ENCODE measurements around the gene CTAG2.
"Not testable (repeated sequence)": the region's sequence is repeated elsewhere in the genome, so short reads cannot be mapped to it uniquely, and the experiment has no call there.

CTAG2 gene

GRCh38 chrX:154653413-154653812, at the start of gene CTAG2:
CTAG2 (minus strand) TSS chrX:154653579; CDS start chrX:154653515, 64 bp downstream.
- not testable (repeated sequence) for DNase-seq

GRCh38 chrX:154698630-154699248, 45.4 kb upstream of the CTAG2 start:
- DNase-seq, result no peak

GRCh38 chrX:154696676-154697045, 43.3 kb upstream of the CTAG2 start:
- no peak for DNase-seq

- no peak for DNase-seq
Observed at GRCh38 chrX:154695911-154696675, 42.7 kb upstream of the CTAG2 start.

- DNase-seq, result no peak
Observed at GRCh38 chrX:154693394-154693793, 40.0 kb upstream of the CTAG2 start.

DNA sequence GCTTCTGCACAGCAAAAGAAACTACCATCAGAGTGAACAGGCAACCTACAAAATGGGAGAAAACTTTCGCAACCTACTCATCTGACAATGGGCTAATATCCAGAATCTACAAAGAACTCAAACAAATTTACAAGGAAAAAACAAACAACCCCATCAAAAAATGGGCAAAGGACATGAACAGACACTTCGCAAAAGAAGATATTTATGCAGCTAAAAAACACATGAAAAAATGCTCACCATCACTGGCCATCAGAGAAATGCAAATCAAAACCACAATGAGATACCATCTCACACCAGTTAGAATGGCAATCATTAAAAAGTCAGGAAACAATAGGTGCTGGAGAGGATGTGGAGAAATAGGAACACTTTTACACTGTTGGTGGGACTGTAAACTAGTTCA, 37.1 kb upstream of the CTAG2 start:
- not testable (repeated sequence) for DNase-seq

DNA sequence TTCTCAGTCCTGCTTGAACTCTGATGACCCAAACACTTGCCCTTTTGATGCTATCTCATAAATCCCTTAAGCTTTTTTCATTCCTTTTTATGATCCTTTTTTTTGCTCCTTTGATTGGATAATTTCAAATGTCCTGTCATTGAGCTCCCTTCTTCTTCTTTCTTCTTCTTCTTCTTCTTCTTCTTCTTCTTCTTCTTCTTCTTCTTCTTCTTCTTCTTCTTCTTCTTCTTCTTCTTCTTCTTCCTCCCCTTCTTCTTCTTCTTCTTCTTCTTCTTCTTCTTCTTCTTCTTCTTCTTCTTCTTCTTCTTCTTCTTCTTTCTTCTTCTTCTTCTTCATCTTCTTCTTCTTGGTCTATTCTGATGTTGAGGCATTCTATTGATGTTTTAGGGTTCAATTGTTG, 18.7 kb upstream of the CTAG2 start:
- DNase-seq, result not testable (repeated sequence)

DNA sequence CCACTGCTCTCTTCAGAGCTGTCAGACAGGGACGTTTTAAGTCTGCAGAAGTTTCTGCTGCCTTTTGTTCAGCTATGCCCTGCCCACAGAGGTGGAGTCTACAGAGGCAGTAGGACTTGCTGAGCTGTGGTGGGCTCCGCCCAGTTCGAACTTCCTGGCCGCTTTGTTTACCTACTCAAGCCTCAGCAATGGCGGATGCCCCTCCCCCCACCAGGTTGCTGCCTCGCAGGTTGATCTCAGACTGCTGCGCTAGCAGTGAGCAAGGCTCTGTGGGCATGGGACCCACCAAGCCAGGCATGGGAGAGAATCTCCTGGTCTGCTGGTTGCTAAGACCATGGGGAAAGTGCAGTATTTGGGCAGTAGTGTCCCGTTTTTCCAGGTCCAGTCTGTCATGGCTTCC, 17.5 kb upstream of the CTAG2 start:
- not testable (repeated sequence) for DNase-seq

DNA sequence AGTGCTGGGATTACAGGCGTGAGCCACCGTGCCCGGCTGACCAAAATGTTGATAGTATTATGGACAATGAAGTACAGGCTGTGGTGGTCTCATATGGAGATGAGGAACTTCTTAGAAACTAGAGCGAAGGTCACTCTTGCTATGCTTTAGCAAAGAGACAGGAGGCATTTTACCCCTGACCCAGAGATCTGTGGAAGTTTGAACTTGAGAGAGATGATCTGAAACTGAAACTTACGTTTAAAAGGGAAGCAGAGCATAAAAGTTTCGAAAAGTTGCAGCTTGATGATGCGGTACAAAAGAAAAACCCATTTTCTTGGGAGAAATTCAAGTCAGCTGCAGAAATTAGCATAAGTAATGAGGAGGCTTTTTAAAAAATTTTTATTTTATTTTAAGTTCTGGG, 8.5 kb upstream of the CTAG2 start:
- DNase-seq, result no peak

DNA sequence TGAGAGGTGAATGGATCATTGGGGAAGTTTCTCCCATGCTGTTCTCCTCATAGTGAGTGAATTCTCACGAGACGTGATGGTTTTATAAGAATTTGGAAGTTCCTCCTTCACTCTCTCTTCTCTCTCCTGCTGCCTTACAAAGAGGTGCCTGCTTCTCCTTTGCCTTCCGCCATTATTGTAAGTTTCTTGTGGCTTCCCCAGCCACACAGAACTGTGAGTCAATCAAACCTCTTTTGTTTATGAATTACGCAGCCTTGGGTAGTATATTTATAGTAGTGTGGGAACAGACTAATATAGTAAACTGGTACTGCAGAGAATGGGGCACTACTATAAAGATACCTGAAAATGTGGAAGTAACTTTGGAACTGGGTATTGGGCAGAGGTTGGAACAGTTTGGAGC, 7.8 kb upstream of the CTAG2 start:
- no peak for DNase-seq

DNA sequence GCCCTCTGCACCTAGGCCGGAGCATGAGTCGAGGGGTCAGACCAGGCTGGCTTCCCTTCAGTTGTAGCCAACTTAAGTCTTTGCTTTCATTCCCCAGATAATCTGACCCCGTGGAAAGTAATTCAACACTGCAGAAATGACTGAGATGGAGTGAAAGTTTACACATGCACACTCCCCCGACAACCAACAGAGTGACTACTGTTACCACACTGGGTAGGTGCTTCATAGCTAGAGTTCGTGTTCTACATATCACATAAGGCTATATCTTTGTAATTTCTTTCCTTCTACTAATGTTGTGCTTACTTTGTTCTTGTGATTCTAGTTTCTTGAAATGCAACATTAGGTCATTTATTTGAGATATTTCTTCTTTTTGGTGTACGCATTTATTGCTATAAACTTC, 7.2 kb upstream of the CTAG2 start:
- no peak for DNase-seq

DNA sequence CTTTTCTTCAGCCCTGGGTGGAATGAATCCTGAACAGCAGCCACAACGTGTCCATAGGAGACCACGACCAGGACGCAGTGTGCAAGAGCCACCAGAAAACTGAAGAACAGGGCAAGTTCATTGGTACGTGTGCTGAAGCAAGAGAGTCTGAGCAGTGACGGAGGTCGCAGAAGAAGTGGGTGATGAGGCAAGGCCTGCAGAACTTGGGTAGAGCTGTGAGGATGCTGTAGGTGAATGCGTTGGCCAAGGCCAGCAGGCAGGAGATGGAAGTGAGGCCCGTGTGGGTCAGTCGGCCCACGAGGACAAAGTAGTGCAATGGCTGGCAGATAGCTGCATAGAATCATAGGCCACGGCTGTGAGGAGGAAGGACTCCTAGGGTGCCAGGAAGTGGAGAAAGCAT, 5.6 kb upstream of the CTAG2 start:
- DNase-seq, result no peak

GRCh38 chrX:154658187-154658586, 4.8 kb upstream of the CTAG2 start:
- no peak for DNase-seq

GRCh38 chrX:154657226-154657805, 3.9 kb upstream of the CTAG2 start:
- DNase-seq, result no peak

GRCh38 chrX:154655786-154656185, 2.4 kb upstream of the CTAG2 start:
- DNase-seq, result no peak

GRCh38 chrX:154655346-154655745, 2.0 kb upstream of the CTAG2 start:
- DNase-seq, result no peak

- no peak for DNase-seq
Observed at GRCh38 chrX:154654925-154655324, 1.5 kb upstream of the CTAG2 start.

GRCh38 chrX:154654372-154654771, 993 bp upstream of the CTAG2 start:
- no peak for DNase-seq

DNA sequence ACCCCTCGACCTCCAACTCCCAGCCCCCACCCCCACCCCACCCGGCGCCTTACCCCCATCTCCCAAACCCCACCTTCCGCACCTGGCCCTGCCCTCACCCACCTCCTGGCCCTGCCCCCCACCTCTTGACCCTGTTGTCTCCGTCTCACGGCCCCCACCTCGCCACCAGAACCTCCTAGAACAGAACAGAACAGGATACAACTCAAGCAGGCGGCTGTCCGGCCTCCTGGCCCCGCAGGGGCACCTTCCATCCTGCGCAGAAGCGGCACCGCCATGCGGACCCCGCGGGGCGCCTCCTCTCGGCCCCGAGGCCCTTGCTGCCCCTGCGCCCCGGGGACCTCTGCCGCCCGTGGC, 354 bp downstream of the CTAG2 start:
- no peak for DNase-seq

DNA sequence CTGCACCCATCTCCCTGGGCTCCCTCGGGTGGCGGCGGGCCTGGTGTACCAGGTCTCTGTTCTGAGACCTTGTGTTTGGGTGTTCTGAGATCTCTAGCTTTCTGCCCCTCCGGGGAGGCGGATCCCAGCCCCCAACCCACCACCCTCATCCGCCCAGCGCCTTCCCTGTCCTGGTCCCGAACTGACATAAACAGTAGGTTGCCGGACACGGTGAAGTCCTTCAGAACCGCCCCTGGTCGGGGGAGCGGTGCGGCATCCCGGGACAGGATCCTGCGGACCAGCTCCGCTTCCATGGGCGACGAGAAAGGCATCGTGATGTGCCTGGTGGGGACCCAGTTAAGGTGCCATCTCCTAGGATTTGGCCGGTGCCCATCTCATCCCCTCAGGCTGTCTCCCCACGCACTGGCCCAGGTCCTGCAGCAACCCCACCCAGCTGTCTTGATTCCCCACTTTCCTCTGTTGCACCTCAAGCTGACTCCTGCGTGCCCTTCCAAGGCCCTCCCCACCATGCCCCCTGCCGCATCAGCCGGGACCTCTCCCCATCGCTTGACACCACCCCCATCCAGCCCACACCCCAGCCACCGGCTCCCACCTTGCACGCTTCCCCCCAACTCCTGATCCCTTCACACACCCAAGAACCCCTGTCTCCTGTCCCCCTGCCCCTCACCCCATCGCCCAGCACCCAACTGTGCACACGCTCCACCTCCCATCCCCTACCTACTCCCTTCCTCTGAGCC, 900 bp downstream of the CTAG2 start:
- no peak for DNase-seq

DNA sequence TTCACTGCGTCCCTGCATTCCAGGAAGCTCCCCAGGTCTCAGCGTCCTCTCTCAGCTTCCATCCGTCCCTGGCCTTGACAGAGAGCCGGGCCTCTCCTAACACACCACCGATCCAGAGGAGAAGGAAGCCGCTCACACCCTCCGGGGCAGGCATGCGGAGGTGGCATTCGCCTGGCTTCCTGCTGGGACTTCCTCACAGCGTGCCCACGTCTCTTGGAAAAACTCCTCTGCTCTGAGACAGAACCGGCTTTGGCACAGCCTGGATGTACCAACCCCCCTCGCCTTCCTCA, 3.2 kb downstream of the CTAG2 start:
- DNase-seq, result no peak

DNA sequence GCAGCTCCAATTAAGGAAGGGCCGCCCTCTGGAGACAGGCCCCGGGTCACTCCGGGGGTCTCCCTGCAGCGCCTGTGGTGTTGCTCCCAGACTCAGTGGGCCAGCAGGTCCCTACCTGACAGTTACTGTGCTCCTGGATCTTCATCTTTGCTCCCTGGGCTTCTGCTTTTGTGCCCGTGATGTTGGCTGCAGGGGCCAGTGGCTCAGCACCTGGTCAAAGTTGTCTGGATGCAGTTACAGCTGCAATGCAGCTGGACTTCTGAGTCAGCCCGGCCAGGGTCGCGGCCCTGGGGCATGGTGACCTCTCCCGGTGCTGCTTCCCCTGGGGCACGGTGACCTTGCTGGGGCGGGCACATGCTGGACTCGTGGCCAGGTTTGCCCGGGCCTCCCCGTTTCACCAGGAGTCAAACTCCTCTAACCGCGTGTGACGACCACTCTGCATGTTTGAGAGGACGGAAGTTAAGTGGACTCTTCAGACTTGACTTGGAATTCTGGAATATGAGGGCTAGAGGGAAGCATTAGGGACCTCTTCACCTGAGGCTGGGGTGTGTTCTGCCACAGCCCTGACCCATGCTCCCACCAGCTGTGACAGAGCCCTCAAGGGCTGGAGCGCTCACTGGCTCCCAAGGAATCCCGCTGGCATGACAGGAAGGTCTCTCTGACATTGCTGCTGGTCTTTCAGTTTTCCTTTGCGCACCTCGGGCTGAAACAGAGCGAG, 3.7 kb downstream of the CTAG2 start:
- no peak for DNase-seq

- DNase-seq, result no peak
Observed at GRCh38 chrX:154648931-154649330, 4.4 kb downstream of the CTAG2 start.
